GM12865 (cell line): ENCODE results near the gene TIMM13.

Source experiments
- DNase-seq: peaks from one replicate; pipeline ENCODE4 v3.0.0; 2010; ENCODE audit warnings: low read depth
- H3K4me3 ChIP-seq: 2 replicates; pipeline ENCODE4 v1.5.1; 2011; ENCODE audit warnings: mild to moderate bottlenecking, low read depth, low read length, control low read depth
- TF ChIP-seq, protein P1 (sequence below): IDR thresholded peaks from 2 replicates; pipeline ENCODE4 v1.5.1; 2011; ENCODE audit warnings: low read length, control low read depth, low read depth, inconsistent platforms; ENCODE audit not compliant: insufficient read depth; ENCODE audit errors: missing control alignments

The TIMM13 gene

DNA sequence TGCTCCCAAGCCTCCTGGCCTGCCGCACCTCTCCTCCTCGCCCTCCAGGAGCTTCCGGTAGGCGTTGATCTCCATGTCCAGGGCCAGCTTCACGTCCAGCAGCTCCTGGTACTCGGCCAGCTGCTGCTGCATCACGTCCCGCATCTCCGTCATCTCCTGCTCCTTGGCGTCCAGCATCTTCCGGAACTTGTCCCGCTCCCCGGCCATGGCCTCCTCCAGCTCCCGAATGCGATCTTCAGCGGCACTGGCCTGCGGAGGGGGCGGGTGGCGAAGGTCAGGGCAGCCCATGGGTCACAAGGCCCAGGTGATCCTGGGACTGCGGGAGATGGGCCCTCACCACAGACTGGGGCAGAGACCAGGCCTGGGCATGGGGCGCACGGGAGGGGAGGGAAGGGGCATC is 6.9 kb upstream of the TIMM13 start:
- DNase-seq: no peak
- H3K4me3 ChIP-seq: no peak overlapping the region
- TF ChIP-seq, protein P1, sequence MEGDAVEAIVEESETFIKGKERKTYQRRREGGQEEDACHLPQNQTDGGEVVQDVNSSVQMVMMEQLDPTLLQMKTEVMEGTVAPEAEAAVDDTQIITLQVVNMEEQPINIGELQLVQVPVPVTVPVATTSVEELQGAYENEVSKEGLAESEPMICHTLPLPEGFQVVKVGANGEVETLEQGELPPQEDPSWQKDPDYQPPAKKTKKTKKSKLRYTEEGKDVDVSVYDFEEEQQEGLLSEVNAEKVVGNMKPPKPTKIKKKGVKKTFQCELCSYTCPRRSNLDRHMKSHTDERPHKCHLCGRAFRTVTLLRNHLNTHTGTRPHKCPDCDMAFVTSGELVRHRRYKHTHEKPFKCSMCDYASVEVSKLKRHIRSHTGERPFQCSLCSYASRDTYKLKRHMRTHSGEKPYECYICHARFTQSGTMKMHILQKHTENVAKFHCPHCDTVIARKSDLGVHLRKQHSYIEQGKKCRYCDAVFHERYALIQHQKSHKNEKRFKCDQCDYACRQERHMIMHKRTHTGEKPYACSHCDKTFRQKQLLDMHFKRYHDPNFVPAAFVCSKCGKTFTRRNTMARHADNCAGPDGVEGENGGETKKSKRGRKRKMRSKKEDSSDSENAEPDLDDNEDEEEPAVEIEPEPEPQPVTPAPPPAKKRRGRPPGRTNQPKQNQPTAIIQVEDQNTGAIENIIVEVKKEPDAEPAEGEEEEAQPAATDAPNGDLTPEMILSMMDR: no peak

DNA sequence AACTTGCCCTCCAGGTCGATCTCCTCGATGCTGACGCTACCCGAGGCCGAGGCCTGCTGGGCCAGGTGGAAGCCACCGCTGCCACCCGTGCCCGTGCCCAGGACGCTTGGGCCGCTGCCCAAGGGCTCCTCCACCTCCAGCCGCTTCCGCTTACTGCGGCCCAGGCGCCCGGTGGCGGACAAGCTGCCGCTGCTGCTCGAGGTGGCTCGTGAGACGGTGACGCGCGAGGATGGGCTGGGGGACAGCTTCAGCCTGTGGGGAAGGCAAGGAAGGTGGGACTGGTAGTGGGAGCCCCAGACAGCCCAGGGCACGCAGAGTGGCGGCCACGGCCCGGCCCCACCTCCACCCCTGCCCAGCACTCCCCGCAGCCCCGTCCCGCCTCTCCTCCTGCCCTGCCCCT is 6.5 kb upstream of the TIMM13 start:
- TF ChIP-seq, protein P1: no peak
- H3K4me3 ChIP-seq: no peak overlapping the region
- no peak for DNase-seq

DNA sequence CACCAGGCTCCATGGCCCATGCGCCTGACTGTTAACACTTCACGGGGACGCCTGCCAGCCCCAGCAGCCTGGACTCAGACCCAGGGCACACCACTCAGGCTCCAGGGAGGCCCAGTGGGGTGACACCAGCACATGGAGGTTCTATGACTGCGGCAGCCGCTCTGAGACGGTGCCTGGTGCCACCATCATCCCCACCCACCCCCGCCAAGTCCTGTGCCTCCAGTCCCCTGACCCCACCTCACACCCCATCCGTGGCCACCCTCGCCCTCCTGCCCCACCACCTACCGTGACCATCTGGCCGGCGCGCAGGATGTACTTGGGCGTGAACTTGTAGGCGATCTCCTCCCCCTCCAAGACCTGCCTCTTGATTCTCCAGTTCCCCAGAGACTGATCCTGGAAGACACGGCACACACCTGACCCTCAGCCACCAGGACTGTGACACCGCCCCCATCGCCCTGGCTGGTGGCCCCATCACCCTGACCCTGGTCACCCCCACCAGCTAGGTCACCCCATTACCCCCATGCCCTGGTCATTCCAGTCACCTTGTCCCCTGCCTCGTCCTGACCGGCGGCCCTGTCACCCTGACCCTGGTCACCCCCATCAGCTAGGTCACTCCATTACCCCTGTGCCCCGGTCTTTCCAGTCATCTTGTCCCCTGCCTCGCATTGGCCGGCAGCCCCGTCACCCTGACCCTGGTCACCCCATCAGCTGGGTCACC is 4.9 kb upstream of the TIMM13 start:
- DNase-seq: no peak
- TF ChIP-seq, protein P1: no peak
- no peak overlapping the region for H3K4me3 ChIP-seq

DNA sequence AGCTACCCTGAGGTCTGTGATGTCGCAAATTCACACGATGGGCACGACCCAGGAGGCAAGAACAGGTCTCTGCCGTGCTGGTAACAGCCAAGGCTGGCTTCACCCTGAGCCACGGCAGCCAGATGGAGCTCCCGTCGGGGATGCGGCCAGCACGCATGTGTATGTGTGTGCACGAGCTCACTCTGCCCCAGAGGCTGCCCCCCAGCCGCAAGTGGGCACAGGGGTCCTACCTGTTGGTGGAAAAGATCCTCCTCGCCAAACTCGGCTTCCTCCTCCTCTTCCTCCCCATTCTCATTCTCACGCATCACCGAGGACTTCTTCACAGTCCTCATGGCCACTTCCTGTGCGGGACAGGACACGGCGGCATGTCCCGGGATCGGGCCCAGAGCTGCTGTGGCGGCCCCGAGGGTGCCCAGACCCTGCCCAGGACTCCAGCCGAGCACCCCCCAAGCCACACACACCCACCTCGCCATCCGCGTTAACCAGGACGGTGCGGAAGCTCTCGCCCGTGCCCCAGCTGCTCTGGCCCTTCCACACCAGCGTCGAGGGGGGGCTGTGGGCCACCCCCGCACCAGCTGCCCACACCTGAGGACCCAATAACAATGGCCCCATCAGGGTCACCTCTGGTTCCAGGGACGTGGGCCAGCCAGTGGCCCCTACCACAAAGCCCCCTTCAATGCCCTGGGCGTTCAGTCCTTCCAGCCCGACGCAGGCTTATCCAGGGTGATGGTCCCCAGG is 4.1 kb upstream of the TIMM13 start:
- no peak for DNase-seq
- no peak overlapping the region for H3K4me3 ChIP-seq
- TF ChIP-seq, protein P1: no peak

DNA sequence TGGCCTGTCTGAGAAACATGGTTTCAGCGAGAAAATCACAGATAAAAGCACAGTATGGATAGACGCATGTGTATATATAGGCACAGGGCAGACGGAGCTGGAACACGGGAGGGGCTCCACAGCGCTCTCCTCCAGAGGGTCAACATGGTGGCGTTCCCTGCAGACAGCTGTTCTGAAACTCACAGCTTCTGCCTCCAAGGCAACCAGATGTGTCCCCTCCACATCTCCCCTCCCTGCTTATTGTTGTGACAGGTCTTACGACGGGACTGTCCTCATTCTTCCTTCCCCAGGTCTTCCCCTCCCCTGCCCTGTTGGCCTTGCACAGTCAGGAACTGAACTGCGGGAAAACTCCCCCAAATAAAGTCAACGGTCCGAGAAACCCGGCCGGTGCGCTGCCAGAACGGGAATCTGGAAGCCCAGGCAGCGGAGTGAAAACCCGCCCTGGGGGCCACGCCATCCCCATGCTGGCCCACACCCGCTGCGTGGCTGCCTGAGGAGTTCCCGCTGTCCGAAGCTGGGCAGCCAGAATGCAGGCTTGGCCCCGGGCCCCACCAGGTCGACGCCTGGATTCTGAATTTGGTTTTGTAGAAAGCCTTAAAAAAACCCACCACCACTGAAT is 2.6 kb upstream of the TIMM13 start:
- TF ChIP-seq, protein P1: no peak
- DNase-seq: no peak
- no peak overlapping the region for H3K4me3 ChIP-seq

DNA sequence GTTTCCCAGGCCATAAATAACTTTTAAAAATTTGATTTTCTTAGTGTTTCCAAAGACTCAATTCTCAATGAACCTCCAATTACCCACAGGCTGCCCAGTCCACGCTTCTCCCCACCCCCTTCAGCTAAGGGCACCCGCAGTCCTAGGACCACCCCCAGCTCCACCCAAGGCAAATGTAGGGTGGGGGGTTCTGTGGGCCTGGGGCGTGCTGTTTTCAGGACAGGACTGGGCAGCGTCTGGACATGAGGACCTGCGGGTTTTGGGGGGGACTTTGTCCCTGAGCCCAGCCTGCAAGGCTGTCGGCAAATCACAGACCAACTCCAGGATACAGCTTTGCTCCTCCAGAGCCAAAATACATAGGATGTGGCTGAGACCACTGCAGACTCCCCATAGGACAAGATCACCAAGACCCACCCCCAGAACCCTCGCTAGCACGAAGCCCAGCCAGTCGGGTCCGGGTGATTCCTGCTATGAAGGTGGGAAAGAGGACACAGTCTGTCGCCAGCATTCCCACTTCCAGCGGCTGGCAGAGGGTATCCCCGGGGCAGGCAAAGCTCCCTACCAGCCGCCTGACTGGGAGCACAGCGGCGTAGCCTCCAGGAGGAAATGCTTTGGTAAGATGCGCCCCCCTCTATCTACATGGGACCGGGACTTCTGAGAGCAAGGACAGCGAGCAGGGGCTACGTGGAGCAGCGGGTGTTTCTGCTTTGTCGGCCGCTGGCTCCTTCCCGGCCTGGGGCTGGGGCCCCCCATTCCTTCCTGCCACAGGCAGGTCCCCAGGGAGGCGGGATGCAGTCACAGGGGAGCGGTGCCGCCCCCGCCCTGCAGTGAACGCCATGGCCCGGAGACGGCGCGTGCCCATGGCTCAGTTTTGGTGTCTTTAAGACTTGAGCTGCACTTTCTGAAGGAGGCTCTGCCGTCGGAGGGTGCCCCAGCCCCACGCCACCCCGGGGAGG is 1.6 kb upstream of the TIMM13 start:
- no peak for DNase-seq
- TF ChIP-seq, protein P1: no peak
- H3K4me3 ChIP-seq: no peak overlapping the region
